ENCODE results near the gene U2SURP. TPM values are rescaled to one million over a fixed set of nuclear protein-coding genes. Genes with fewer than 3 reads are reported as not detected.
A peak's percentile ranks its signal among the peaks of the same experiment; 100 is the strongest.

U2SURP gene
- total RNA-seq, 6 experiments from 2014 or later, result 19.1 to 34.5 (median 26.9) TPM

DNA sequence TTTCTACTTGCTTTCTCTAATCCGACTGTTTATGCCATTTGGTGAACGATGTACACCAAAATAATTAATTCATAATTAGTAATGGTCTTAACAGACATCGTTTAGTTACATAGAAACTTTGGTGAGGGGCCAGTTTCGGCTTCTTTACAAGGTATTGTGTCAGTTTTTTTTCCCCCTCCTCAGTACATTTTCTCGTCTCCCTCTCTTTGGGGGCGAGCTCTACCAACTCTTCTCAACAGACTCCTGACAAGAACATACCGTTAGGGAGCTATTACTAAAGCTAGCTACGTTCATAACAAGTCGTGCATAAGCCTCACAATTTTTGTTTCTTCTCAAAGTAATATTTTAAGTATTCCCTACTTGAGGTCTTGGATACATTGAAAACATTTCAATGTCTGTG is 1.4 kb downstream of the U2SURP start:
- Histone ChIP-seq H3K9me3 (no peaks in the 10 kb centered on the region), H3K4me1 (peaks cover 0 to 33% (median 0%) of the 10 kb centered on the region in 4 donors), H3K4me3 (peak overlapping the region; percentile 69 to 83 (median 75)), H3K27me3 (no peaks in the 10 kb centered on the region), H3K36me3 (no peaks in the 10 kb centered on the region), H3K27ac (no peak overlapping the region)
- ATAC-seq, result no peak
- TF ChIP-seq, protein P1, sequence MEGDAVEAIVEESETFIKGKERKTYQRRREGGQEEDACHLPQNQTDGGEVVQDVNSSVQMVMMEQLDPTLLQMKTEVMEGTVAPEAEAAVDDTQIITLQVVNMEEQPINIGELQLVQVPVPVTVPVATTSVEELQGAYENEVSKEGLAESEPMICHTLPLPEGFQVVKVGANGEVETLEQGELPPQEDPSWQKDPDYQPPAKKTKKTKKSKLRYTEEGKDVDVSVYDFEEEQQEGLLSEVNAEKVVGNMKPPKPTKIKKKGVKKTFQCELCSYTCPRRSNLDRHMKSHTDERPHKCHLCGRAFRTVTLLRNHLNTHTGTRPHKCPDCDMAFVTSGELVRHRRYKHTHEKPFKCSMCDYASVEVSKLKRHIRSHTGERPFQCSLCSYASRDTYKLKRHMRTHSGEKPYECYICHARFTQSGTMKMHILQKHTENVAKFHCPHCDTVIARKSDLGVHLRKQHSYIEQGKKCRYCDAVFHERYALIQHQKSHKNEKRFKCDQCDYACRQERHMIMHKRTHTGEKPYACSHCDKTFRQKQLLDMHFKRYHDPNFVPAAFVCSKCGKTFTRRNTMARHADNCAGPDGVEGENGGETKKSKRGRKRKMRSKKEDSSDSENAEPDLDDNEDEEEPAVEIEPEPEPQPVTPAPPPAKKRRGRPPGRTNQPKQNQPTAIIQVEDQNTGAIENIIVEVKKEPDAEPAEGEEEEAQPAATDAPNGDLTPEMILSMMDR (IDR thresholded peaks at IDR 0.05), result no peak
- no peak for TF ChIP-seq POLR2A (IDR thresholded peaks at IDR 0.05)
- 2% methylated on average over 9 of the region's 9 CpGs for WGBS (ENCODE audit: insufficient coverage, low coverage, low lambda C conversion rate, missing lambda C conversion rate)
- intact Hi-C loops (cut with DNase I), result no loop called here
- DNase-seq, result no peak

DNA sequence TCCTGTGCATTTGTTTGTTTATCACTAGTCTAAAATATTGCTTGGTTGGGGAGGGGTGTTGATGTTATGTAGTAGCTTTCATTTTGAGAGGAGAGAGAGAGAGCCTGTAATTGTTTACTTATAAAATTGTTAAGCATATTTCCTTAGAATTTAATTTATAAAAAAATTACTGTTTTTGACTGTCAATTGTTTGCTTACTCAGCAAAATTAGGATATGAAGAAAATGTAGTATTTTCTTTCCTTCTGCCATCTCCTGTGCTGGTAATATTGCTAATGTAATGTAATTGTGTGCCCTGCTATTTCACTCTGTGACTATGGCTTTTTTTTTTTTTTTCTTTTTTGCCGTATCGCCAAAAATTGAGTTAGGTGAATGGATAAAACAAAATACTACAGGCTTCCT is 3.5 kb downstream of the U2SURP start:
- ATAC-seq (no peak), DNase-seq (no peak)
- no peak for TF ChIP-seq POLR2A (IDR thresholded peaks at IDR 0.05)
- TF ChIP-seq, protein P1 (IDR thresholded peaks at IDR 0.05), result no peak
- H3K4me3 ChIP-seq, result no peak overlapping the region
- intact Hi-C loops (cut with DNase I), result no loop called here
- no peak overlapping the region for H3K27ac ChIP-seq
- no peaks in the 10 kb centered on the region for H3K9me3 ChIP-seq
- WGBS (ENCODE audit: insufficient coverage, low coverage, low lambda C conversion rate, missing lambda C conversion rate), result 91% methylated on average over 2 of the region's 2 CpGs
- H3K36me3 ChIP-seq, result no peaks in the 10 kb centered on the region
- H3K4me1 ChIP-seq, result peaks cover 0 to 36% (median 0%) of the 10 kb centered on the region in 4 donors
- H3K27me3 ChIP-seq, result no peaks in the 10 kb centered on the region

DNA sequence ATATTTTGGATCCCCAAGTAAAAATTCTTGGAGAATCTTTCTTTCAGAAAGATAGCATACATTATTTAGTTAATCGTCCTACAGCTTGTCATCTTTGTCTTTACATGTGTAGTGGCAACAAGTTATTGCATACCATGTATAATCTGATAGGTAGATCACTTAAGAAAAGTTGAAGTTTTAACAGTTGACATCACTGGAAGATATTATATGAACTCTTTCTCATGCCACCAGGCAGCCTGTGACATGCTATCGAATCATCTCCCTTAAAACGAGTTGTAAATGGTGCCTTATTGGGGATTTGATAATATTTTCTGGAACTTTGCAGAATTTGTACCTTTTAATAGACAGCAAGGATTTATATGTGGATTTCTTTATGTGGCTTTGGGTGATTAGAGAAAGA is 8.7 kb downstream of the U2SURP start:
- intact Hi-C loops (cut with DNase I), result no loop called here
- peaks cover 0 to 12% (median 4%) of the 10 kb centered on the region in 4 donors for H3K36me3 ChIP-seq
- no peak for DNase-seq
- TF ChIP-seq, protein P1 (IDR thresholded peaks at IDR 0.05), result no peak
- TF ChIP-seq POLR2A (IDR thresholded peaks at IDR 0.05), result no peak
- WGBS (ENCODE audit: insufficient coverage, low coverage, low lambda C conversion rate, missing lambda C conversion rate), result 80% methylated on average over 3 of the region's 3 CpGs
- no peak overlapping the region for H3K27ac ChIP-seq
- no peak for ATAC-seq
- no peaks in the 10 kb centered on the region for H3K9me3 ChIP-seq
- H3K27me3 ChIP-seq, result no peaks in the 10 kb centered on the region
- no peak overlapping the region for H3K4me3 ChIP-seq
- H3K4me1 ChIP-seq, result peaks cover 0 to 13% (median 0%) of the 10 kb centered on the region in 4 donors

DNA sequence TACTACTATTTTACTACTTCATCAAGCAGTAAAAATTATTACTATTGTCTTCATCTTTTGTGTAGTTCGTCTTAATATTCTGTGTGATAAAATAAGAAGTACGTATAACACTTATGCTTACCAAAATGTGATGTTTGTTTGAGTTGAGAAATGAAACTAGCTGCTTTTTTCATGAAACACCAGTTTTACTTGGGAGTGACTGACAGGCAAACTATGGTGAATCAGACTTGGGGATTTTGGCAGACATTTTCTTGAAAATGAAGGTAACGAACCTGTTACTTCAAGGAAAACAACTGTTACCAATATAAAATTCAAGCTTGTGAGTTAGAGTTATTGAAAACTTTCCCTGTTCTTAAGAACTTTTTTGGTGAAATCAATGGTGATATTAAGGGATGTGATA is 10.3 kb downstream of the U2SURP start:
- Histone ChIP-seq H3K27ac (no peak overlapping the region), H3K27me3 (no peaks in the 10 kb centered on the region), H3K9me3 (no peaks in the 10 kb centered on the region), H3K4me3 (no peak overlapping the region), H3K36me3 (peaks cover 0 to 19% (median 4%) of the 10 kb centered on the region in 4 donors), H3K4me1 (peaks cover 0 to 7% (median 0%) of the 10 kb centered on the region in 4 donors)
- WGBS (ENCODE audit: insufficient coverage, low coverage, low lambda C conversion rate, missing lambda C conversion rate), result 70% methylated on average over 3 of the region's 3 CpGs
- intact Hi-C loops (cut with DNase I), result no loop called here
- ATAC-seq, result no peak
- TF ChIP-seq, protein P1 (IDR thresholded peaks at IDR 0.05), result no peak
- no peak for TF ChIP-seq POLR2A (IDR thresholded peaks at IDR 0.05)
- DNase-seq, result no peak

DNA sequence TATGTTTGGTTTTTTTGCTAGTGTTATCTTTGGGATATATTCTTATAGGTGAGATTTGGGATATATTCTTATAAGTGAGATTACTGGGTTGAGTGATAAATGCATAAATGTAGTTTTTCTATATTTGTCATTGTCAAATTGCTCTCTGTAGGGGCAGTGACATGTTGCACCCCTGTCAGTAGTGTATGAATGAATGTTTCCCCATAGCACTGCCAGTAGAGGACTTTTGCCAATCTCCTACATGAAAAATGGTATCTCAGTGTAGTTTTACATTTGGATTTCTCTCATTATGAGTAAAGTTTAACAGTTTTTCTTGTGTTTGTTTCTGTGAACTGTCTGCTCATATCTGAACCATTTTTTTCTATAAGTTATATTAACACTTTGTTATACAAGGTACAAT is 13.6 kb downstream of the U2SURP start:
- no peak for ATAC-seq
- Histone ChIP-seq H3K4me3 (no peak overlapping the region), H3K36me3 (peaks cover 0 to 48% (median 10%) of the 10 kb centered on the region in 4 donors), H3K27ac (no peak overlapping the region), H3K27me3 (no peaks in the 10 kb centered on the region), H3K4me1 (peaks cover 0 to 3% (median 0%) of the 10 kb centered on the region in 4 donors), H3K9me3 (no peaks in the 10 kb centered on the region)
- intact Hi-C loops (cut with DNase I), result no loop called here
- no peak for DNase-seq
- TF ChIP-seq, protein P1 (IDR thresholded peaks at IDR 0.05), result no peak
- no peak for TF ChIP-seq POLR2A (IDR thresholded peaks at IDR 0.05)

All from right lobe of liver (tissue), 6 donors.